ENCODE measurements around the gene RFC1.

DNA sequence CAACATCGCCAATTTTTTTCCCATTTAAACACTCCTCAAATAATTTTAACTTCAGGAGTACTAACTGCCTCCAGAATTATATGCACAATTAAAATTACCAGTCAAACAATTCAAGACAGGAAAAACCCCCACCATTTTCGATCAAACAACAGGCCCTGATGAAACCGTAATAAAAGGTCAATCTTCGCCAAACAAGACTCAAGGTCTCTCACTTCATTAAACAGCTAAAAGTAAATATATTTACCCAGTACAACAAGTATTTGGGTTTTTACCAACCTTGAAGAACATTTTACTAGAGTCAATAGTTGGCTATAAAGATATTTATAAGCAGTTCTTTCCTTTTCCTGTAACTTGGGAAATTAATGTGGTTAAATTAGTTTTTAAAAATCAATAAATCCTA is 28.3 kb downstream of the RFC1 start:
- TF ChIP-seq POLR2A (IDR thresholded peaks at IDR 0.05): no peak
- TF ChIP-seq, protein P1, sequence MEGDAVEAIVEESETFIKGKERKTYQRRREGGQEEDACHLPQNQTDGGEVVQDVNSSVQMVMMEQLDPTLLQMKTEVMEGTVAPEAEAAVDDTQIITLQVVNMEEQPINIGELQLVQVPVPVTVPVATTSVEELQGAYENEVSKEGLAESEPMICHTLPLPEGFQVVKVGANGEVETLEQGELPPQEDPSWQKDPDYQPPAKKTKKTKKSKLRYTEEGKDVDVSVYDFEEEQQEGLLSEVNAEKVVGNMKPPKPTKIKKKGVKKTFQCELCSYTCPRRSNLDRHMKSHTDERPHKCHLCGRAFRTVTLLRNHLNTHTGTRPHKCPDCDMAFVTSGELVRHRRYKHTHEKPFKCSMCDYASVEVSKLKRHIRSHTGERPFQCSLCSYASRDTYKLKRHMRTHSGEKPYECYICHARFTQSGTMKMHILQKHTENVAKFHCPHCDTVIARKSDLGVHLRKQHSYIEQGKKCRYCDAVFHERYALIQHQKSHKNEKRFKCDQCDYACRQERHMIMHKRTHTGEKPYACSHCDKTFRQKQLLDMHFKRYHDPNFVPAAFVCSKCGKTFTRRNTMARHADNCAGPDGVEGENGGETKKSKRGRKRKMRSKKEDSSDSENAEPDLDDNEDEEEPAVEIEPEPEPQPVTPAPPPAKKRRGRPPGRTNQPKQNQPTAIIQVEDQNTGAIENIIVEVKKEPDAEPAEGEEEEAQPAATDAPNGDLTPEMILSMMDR (IDR thresholded peaks at IDR 0.05): no peak
